Heart left ventricle (tissue), 16 donors: ENCODE measurements around the gene LAMA3. TPM values are rescaled to one million over a fixed set of nuclear protein-coding genes. Genes with fewer than 3 reads are reported as not detected.

Experiments used
- ATAC-seq, 4 donors: fragments of 200-7000 bp; cut with Tn5 transposase; one replicate each; pipeline ENCODE4 v1.9.1; 2020 to 2022; ENCODE audit warnings: moderate library complexity in 4 of 4, mild to moderate bottlenecking in 3 of 4, moderate number of reproducible peaks in 1 of 4
- DNase-seq, 5 donors: peaks; one replicate each; pipeline ENCODE4 v3.0.0-alpha.2; 2020
- H3K27ac ChIP-seq, 12 donors: fragments of 200-600 bp; sonication (generic) in 4 of 12; one replicate each; pipeline versions ENCODE4 v1.5.0 to v1.8.0; 2016 to 2022; ENCODE audit warnings: mild to moderate bottlenecking in 2 of 12
- H3K27me3 ChIP-seq, 9 donors: fragments of 200-600 bp; sonication (generic) in 2 of 9; one replicate each; pipeline versions ENCODE4 v1.5.1 to v1.8.0; 2016 to 2022; ENCODE audit warnings: mild to moderate bottlenecking in 3 of 9
- H3K36me3 ChIP-seq, 9 donors: fragments of 200-600 bp; sonication (generic) in 2 of 9; one replicate each; pipeline versions ENCODE4 v1.5.0 to v1.8.0; 2018 to 2022; ENCODE audit warnings: mild to moderate bottlenecking in 2 of 9
- H3K4me1 ChIP-seq, 12 donors: fragments of 200-600 bp; sonication (generic) in 4 of 12; one replicate each; pipeline versions ENCODE4 v1.5.0 to v1.8.0; 2016 to 2022; ENCODE audit warnings: mild to moderate bottlenecking in 3 of 12
- H3K4me3 ChIP-seq, 12 donors: fragments of 200-600 bp; sonication (generic) in 4 of 12; one replicate each; pipeline versions ENCODE4 v1.5.0 to v1.8.0; 2017 to 2022; ENCODE audit warnings: mild to moderate bottlenecking in 9 of 12, moderate library complexity in 4 of 12
- H3K9me3 ChIP-seq, 12 donors: fragments of 200-600 bp; sonication (generic) in 4 of 12; one replicate each; pipeline versions ENCODE4 v1.5.0 to v1.8.0; 2016 to 2022; ENCODE audit warnings: mild to moderate bottlenecking in 1 of 12
- POLR2A ChIP-seq, 2 donors: fragments of 450-650 bp; IDR thresholded peaks; one replicate each; pipeline ENCODE4 v1.6.1; 2017; ENCODE audit warnings: antibody characterized with exemption in 2 of 2, mild to moderate bottlenecking in 2 of 2, moderate library complexity in 2 of 2
- WGBS, 4 donors: extraction: QIAGEN DNeasy Blood & Tissue Kit in 2 of 4; methylation state at CpG; one replicate each; pipeline versions ENCODE4 v1.1.5 to v1.1.7; 2013 to 2018; 5-methylcytosine and 5-hydroxymethylcytosine counted together
- intact Hi-C, 10 donors: fragments of 100-400 bp; cut with DNase I; formaldehyde crosslinking; loops; one replicate each; pipeline versions ENCODE4 v1.11.1 to v1.14.2; 2022
- polyA plus RNA-seq, 2 donors: library from polyadenylated mRNA; stranded (reverse); fragments of 200-250 nt; gene quantifications; one replicate each; pipeline ENCODE4 v1.2.3, GENCODE V29; 2013
- total RNA-seq, 9 donors: library from RNA; depleted of rRNA in 2 of 9; stranded (reverse); fragments of >200 nt in 2 of 9; fragmentation: NEBNext Ultra II Directional in 3 of 9; extraction: Animal tissue kit (Norgen Biotek cat#: 25700) in 3 of 9; gene quantifications; one replicate each; pipeline versions ENCODE4 v1.1.0 to v1.2.4, GENCODE V29; 2016 to 2023
- TF ChIP-seq, protein P1 (sequence below), 12 donors: fragments of 200-600 bp; sonication (generic) in 4 of 12; IDR thresholded peaks; one replicate each; pipeline versions ENCODE4 v1.5.0 to v1.8.0; 2018 to 2022; ENCODE audit warnings: antibody characterized with exemption in 12 of 12, mild to moderate bottlenecking in 5 of 12
- donor health status: ischemic (EF 13 %, LVEDD 7.1; RV severe dilation, severe dysfunction).
- donor health status: healthy with polysubstance abuse.
- donor health status: DM: no; HTN: yes; CAD: no.
- donor health status: DM: no; HTN: no; CAD: no.
- donor health status: ischemic (EF 25% LVEDD 6.9; RV normal size, moderate dysfunction).
- donor health status: ischemic (EF 25% LVEDD 5.7; RV mildly dilated, moderate dysfunction).
- donor health status: healthy.
- donor health status: DM: yes; HTN: yes; CAD: no.
- donor health status: ischemic (EF 35%, LVEDD 5.7; RV mildly dilated, moderate dysfunction).
- donor health status: nonischemic (EF 11% LVEDD 7.7; RV severe dilation, severe dysfunction).
- donor health status: DM: yes; HTN: yes; CAD: no.
- donor health status: PGD.
- donor health status: ischemic (EF 29% LVEDD 5.4; RV normal size, mild dysfunction).
- donor health status: nonischemic (EF 23%, LVEDD 6.1; RV moderate dilation, normal function).

Gene LAMA3
- total and polyA plus RNA-seq, 11 donors = 1.2 to 6.6 (median 3.2) TPM

DNA sequence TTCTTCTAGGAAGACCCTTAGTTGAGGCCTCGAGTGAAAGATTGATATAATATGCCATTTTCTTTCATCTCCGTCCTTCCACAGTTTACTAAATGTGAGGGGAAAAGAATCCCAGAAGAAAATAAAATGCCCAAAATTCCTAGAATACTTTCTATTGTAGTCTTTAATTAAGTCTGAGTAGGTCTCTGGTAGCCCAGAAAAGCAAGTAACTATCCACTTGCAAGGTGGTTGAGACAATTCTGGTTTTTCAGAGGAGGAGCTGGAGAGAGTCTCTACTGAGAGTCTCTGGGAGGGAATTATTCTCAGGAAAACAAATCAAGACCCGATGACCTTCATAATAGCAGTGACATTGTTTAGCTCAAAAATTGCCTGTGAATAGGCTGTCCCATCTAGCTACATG, 261.4 kb downstream of the LAMA3 start:
- DNase-seq (no peak), ATAC-seq (no peak)
- no peak overlapping the region for H3K4me3 ChIP-seq
- peaks cover 0 to 8% (median 0%) of the 10 kb centered on the region in 9 donors for H3K36me3 ChIP-seq
- no peak overlapping the region for H3K27ac ChIP-seq
- H3K4me1 ChIP-seq = no peaks in the 10 kb centered on the region
- intact Hi-C loops = loop anchor here in 1 of 10 donors (10.0 kb wide), 1 partner anchor 164 kb away; no protein-coding TSS in a partner anchor
- H3K9me3 ChIP-seq = no peaks in the 10 kb centered on the region
- WGBS, 4 donors = 82 to 93% (median 90%) methylated on average over 3 of the region's 3 CpGs
- TF ChIP-seq, protein P1, sequence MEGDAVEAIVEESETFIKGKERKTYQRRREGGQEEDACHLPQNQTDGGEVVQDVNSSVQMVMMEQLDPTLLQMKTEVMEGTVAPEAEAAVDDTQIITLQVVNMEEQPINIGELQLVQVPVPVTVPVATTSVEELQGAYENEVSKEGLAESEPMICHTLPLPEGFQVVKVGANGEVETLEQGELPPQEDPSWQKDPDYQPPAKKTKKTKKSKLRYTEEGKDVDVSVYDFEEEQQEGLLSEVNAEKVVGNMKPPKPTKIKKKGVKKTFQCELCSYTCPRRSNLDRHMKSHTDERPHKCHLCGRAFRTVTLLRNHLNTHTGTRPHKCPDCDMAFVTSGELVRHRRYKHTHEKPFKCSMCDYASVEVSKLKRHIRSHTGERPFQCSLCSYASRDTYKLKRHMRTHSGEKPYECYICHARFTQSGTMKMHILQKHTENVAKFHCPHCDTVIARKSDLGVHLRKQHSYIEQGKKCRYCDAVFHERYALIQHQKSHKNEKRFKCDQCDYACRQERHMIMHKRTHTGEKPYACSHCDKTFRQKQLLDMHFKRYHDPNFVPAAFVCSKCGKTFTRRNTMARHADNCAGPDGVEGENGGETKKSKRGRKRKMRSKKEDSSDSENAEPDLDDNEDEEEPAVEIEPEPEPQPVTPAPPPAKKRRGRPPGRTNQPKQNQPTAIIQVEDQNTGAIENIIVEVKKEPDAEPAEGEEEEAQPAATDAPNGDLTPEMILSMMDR (IDR thresholded peaks at IDR 0.05) = no peak
- no peak for TF ChIP-seq POLR2A (IDR thresholded peaks at IDR 0.05)
- H3K27me3 ChIP-seq = no peaks in the 10 kb centered on the region

DNA sequence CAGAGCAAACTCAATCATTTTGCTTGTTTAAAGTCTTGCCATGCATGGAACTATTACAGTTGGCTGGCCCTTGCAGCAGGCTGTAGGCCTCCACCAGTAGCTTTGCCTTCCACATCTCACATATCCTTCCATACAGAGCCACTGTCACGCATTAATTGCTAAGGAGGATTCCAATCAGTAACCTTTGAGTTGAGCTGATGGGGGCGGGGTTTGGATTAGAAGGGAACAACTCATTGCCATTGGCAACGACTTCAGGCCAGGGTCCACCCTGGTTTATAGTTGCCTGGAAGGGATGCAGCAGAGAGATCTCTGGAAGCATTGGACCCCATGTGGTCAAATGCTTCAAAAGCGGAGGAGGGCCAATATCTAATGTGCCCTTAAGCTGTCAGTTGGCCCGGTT, 262.0 kb downstream of the LAMA3 start:
- peaks cover 0 to 8% (median 0%) of the 10 kb centered on the region in 9 donors for H3K36me3 ChIP-seq
- intact Hi-C loops = loop anchor here in 1 of 10 donors (10.0 kb wide), 1 partner anchor 164 kb away; no protein-coding TSS in a partner anchor
- no peak overlapping the region for H3K4me3 ChIP-seq
- no peak for ATAC-seq
- no peak overlapping the region for H3K27ac ChIP-seq
- no peak for TF ChIP-seq POLR2A (IDR thresholded peaks at IDR 0.05)
- TF ChIP-seq, protein P1 (IDR thresholded peaks at IDR 0.05) = no peak
- no peaks in the 10 kb centered on the region for H3K27me3 ChIP-seq
- whole genome bisulfite sequencing, 4 donors = 90 to 93% (median 92%) methylated on average over 5 of the region's 5 CpGs
- no peak for DNase-seq
- H3K4me1 ChIP-seq = no peaks in the 10 kb centered on the region
- no peaks in the 10 kb centered on the region for H3K9me3 ChIP-seq

DNA sequence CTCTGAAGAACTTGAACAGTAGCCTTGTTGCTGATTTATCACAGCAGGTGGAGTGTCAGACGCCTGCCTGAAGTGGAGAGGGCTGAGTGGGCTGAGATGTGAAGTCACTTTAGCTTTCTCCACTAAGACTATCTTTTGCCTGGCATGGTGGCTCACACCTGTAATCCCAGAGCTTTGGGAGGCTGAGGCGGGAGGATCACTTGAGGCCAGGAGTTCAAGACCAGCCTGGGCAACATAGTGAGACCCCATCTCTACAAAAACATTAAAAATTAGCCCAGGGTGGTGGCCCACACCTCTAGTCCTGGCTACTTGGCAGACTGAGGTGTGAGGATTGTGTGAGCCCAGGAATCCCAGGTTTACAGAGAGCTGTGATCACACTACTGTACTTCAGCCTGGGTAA, 264.7 kb downstream of the LAMA3 start:
- no peak overlapping the region for H3K27ac ChIP-seq
- H3K27me3 ChIP-seq = no peaks in the 10 kb centered on the region
- H3K36me3 ChIP-seq = peaks cover 0 to 8% (median 0%) of the 10 kb centered on the region in 9 donors
- TF ChIP-seq POLR2A (IDR thresholded peaks at IDR 0.05) = no peak
- TF ChIP-seq, protein P1 (IDR thresholded peaks at IDR 0.05) = no peak
- intact Hi-C loops = loop anchor here in 1 of 10 donors (10.0 kb wide), 1 partner anchor 161 kb away; no protein-coding TSS in a partner anchor
- no peaks in the 10 kb centered on the region for H3K9me3 ChIP-seq
- ATAC-seq = no peak
- no peak for DNase-seq
- H3K4me1 ChIP-seq = peaks cover 0 to 5% (median 0%) of the 10 kb centered on the region in 12 donors
- WGBS, 4 donors = 94 to 100% (median 95%) methylated on average over 2 of the region's 2 CpGs
- H3K4me3 ChIP-seq = no peak overlapping the region

DNA sequence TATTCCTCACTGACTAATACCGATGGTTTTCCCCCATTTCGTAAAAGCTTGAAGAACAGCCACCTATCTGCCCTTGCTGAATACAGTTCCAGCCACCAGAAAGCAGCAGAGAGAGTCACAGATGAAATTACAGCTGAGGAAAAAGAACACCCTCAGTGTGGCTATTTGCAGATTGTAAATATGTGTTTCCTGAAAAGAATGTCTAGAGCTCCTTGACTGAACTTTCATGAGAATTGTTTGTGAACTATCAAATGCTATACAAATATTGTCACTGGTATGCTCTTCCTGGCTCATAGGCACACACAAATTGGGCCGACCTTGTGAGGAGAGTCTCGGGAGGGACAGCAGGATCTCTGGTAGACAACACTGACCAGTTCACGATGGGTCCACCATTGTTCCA, 267.2 kb downstream of the LAMA3 start:
- intact Hi-C loops = loop anchor here in 2 of 10 donors (5.0 to 10.0 kb wide), 2 partner anchors 158 to 161 kb away; no protein-coding TSS in a partner anchor
- DNase-seq (no peak), ATAC-seq (no peak)
- Histone ChIP-seq H3K27ac (no peak overlapping the region), H3K4me3 (no peak overlapping the region), H3K36me3 (peaks cover 0 to 8% (median 0%) of the 10 kb centered on the region in 9 donors), H3K4me1 (peaks cover 0 to 5% (median 0%) of the 10 kb centered on the region in 12 donors), H3K9me3 (no peaks in the 10 kb centered on the region), H3K27me3 (no peaks in the 10 kb centered on the region)
- 89 to 95% (median 92%) methylated on average over 5 of the region's 5 CpGs for WGBS, 4 donors
- TF ChIP-seq POLR2A (IDR thresholded peaks at IDR 0.05) = no peak
- TF ChIP-seq, protein P1 (IDR thresholded peaks at IDR 0.05) = no peak
